Measurements from ENCODE around the gene RRAGC. TPM values are rescaled to one million over a fixed set of nuclear protein-coding genes. Genes with fewer than 3 reads are reported as not detected.
A peak's percentile ranks its signal among the peaks of the same experiment; 100 is the strongest.

The RRAGC gene
- total and polyA plus RNA-seq, 2 of the 13 experiments (the other 11 are each of a cell fraction or from before 2014, with no cell fraction given), result 7.6 to 8.0 TPM

- TF ChIP-seq FUBP1 (CRISPR knock-in tag; IDR thresholded peaks at IDR 0.05; ENCODE audit: borderline replicate concordance) (no peak), ISL2 (CRISPR knock-in tag; IDR thresholded peaks at IDR 0.05) (peak; percentile 35; the same call in 1 of the 2 replicates), PHF8 (CRISPR knock-in tag; IDR thresholded peaks at IDR 0.05) (peak; percentile 64), KAT7 (CRISPR knock-in tag; IDR thresholded peaks at IDR 0.05; ENCODE audit: borderline replicate concordance) (peak; percentile 12; the same call in 1 of the 2 replicates), CEBPB (IDR thresholded peaks at IDR 0.05; ENCODE audit: borderline replicate concordance, low read depth, low read length) (no peak), TEF (CRISPR knock-in tag; IDR thresholded peaks at IDR 0.05) (no peak), ZFX (CRISPR knock-in tag; IDR thresholded peaks at IDR 0.05; ENCODE audit: low read depth) (peak; percentile 81), ZMYM3 (CRISPR knock-in tag; IDR thresholded peaks at IDR 0.05) (no peak), ZNF234 (CRISPR knock-in tag; conservative IDR thresholded peaks at IDR 0.05) (no peak), ZNF670 (CRISPR knock-in tag; IDR thresholded peaks at IDR 0.05; ENCODE audit: borderline replicate concordance) (no peak), SRF (IDR thresholded peaks at IDR 0.05; ENCODE audit: low read depth, low read length) (no peak), NFYB (CRISPR knock-in tag; IDR thresholded peaks at IDR 0.05) (peak; percentile 85), ZFP82 (CRISPR knock-in tag; IDR thresholded peaks at IDR 0.05; ENCODE audit: borderline replicate concordance) (no peak), CREM (IDR thresholded peaks at IDR 0.05) (no peak), CREM (CRISPR knock-in tag; IDR thresholded peaks at IDR 0.05) (no peak), ATM (IDR thresholded peaks at IDR 0.05; ENCODE audit: borderline replicate concordance) (no peak), NONO (IDR thresholded peaks at IDR 0.05) (no peak), NONO (CRISPR knock-in tag; conservative IDR thresholded peaks at IDR 0.05) (peak; percentile 47; the same call in 1 of the 2 replicates), ZNF652 (CRISPR knock-in tag; IDR thresholded peaks at IDR 0.05; ENCODE audit: borderline replicate concordance, low read depth) (no peak), ATRX (CRISPR knock-in tag; IDR thresholded peaks at IDR 0.05; ENCODE audit: borderline replicate concordance) (no peak), RFX3 (CRISPR knock-in tag; IDR thresholded peaks at IDR 0.05) (no peak), AGO1 (IDR thresholded peaks at IDR 0.05; ENCODE audit: low read depth, low read length, poor library complexity, severe bottlenecking) (no peak), RFXAP (CRISPR knock-in tag; IDR thresholded peaks at IDR 0.05; ENCODE audit: borderline replicate concordance) (no peak), BRCA1 (CRISPR knock-in tag; IDR thresholded peaks at IDR 0.05) (no peak), TGIF2 (CRISPR knock-in tag; IDR thresholded peaks at IDR 0.05) (peak; percentile 89), HOXA9 (CRISPR knock-in tag; IDR thresholded peaks at IDR 0.05; ENCODE audit: borderline replicate concordance) (no peak), SSRP1 (CRISPR knock-in tag; IDR thresholded peaks at IDR 0.05) (no peak), ZNF317 (CRISPR knock-in tag; IDR thresholded peaks at IDR 0.05) (0 out of 2 replicates have a peak, but pooled peaks have one; percentile 50), ZNF3 (CRISPR knock-in tag; IDR thresholded peaks at IDR 0.05) (no peak), KLF16 (CRISPR knock-in tag; IDR thresholded peaks at IDR 0.05) (0 out of 4 replicates have a peak, but pooled peaks of 1 of the 2 experiments have one; percentile 59)
These were observed at the start of gene RRAGC (continued) for GRCh38 chr1:38859561-38860453.
